Adrenal gland (tissue), 12 donors: ENCODE measurements around the gene PIERCE2. TPM values are rescaled to one million over a fixed set of nuclear protein-coding genes. Genes with fewer than 3 reads are reported as not detected.
"Not testable (repeated sequence)": the region's sequence is repeated elsewhere in the genome, so short reads cannot be mapped to it uniquely, and the experiment has no call there.

Experiments
- DNase-seq, 7 donors: peaks; one replicate each; pipeline ENCODE4 v3.0.0-alpha.2; 2019 to 2020
- H3K27ac ChIP-seq, 5 donors: fragments of 200-600 bp; sonication (generic) in 4 of 5; 1 replicate in 3 of 5; 2 replicates in 2 of 5; pipeline versions ENCODE4 v1.5.1 to v1.8.0; 2016 to 2020; ENCODE audit warnings: mild to moderate bottlenecking in 1 of 5
- H3K27me3 ChIP-seq: fragments of 200-600 bp; 2 replicates; pipeline ENCODE4 v1.8.0; 2021
- H3K36me3 ChIP-seq, 2 donors: fragments of 200-600 bp; replicated peaks in 1 of 2; 1 replicate in 1 of 2; 2 replicates in 1 of 2; pipeline versions ENCODE4 v1.5.1 to v1.8.0; 2018 to 2022
- H3K4me1 ChIP-seq, 2 donors: fragments of 200-600 bp; replicated peaks in 1 of 2; 1 replicate in 1 of 2; 2 replicates in 1 of 2; pipeline versions ENCODE4 v1.5.1 to v1.8.0; 2018 to 2021
- H3K4me3 ChIP-seq, 4 donors: fragments of 200-600 bp; sonication (generic) in 3 of 4; one replicate each; pipeline ENCODE4 v1.5.1; 2016 to 2018
- H3K9me3 ChIP-seq, 3 donors: fragments of 200-600 bp; sonication (generic) in 1 of 3; replicated peaks in 1 of 3; 1 replicate in 2 of 3; 2 replicates in 1 of 3; pipeline versions ENCODE4 v1.5.1 to v1.8.0; 2016 to 2021
- CTCF ChIP-seq, 6 experiments: fragments of 450-650 bp in 4 of 6; fragments of 200-600 bp in 2 of 6; sonication (generic) in 1 of 6; IDR thresholded peaks; 1 replicate in 5 of 6; 2 replicates in 1 of 6; pipeline versions ENCODE4 v1.5.1 to v1.8.0; 2016 to 2021; ENCODE audit warnings: antibody characterized with exemption in 6 of 6, mild to moderate bottlenecking in 2 of 6, moderate library complexity in 1 of 6
- POLR2A ChIP-seq, 2 donors: fragments of 450-650 bp; IDR thresholded peaks; one replicate each; pipeline ENCODE4 v1.6.1; 2017; ENCODE audit warnings: antibody characterized with exemption in 2 of 2, mild to moderate bottlenecking in 2 of 2, moderate library complexity in 1 of 2
- WGBS, 4 donors: extraction: QIAGEN DNeasy Blood & Tissue Kit in 2 of 4; methylation state at CpG; one replicate each; pipeline versions ENCODE4 v1.1.5 to v1.1.7; 2013 to 2017; 5-methylcytosine and 5-hydroxymethylcytosine counted together
- intact Hi-C, 2 donors: fragments of 100-400 bp; cut with DNase I; formaldehyde crosslinking; loops; one replicate each; pipeline versions ENCODE4 v1.14.1 to v1.15.0; 2022 to 2023
- polyA plus RNA-seq, 3 donors: library from polyadenylated mRNA; stranded (reverse); fragments of 200-250 nt in 2 of 3; fragments of 350-450 nt in 1 of 3; fragmentation: Illumina TruSeq in 1 of 3; extraction: RNeasy Lipid Tissue Mini Kit (QIAGEN cat#74804) in 1 of 3; gene quantifications; one replicate each; pipeline ENCODE4 v1.2.3, GENCODE V29; 2013 to 2014
- total RNA-seq, 9 donors: library from RNA; depleted of rRNA in 4 of 9; stranded (reverse); fragments of >200 nt in 4 of 9; fragments of 120-200 nt in 1 of 9; fragmentation: NEBNext Ultra II Directional in 1 of 9; extraction: Animal tissue kit (Norgen Biotek cat#: 25700) in 1 of 9; gene quantifications; one replicate each; pipeline versions ENCODE4 v1.1.0 to v1.2.4, GENCODE V29; 2013 to 2023
- donor health status: healthy with polysubstance abuse.
- donor health status: Bipolar disorder and iron deficiency.
- donor health status: DM: yes; HTN: yes; CAD: no.
- donor health status: DM: no; HTN: no; CAD: no.
- donor health status: DM: no; HTN: no; CAD: no.
- donor health status: DM: yes; HTN: yes; CAD: no.

Gene PIERCE2
- total and polyA plus RNA-seq, 12 donors = 0.75 to 6.5 (median 2.3) TPM

GRCh38 chr15:55403531-55403930 lies 4.8 kb upstream of the PIERCE2 start:
- Histone ChIP-seq H3K9me3 (no peaks in the 10 kb centered on the region), H3K4me1 (peaks cover 7 to 41% of the 10 kb centered on the region in 2 donors), H3K27ac (peak overlapping the region in 2 of 5 donors; percentile 17 to 42), H3K27me3 (no peaks in the 10 kb centered on the region), H3K36me3 (no peaks in the 10 kb centered on the region), H3K4me3 (no peak overlapping the region)
- no peak for DNase-seq
- TF ChIP-seq CTCF (IDR thresholded peaks at IDR 0.05) = no peak
- intact Hi-C loops = no loop called here

- intact Hi-C loops = no loop called here
- peaks cover 7 to 36% of the 10 kb centered on the region in 2 donors for H3K4me1 ChIP-seq
- WGBS, 4 donors = 1 to 9% (median 2%) methylated on average over 10 to 20 of the region's 20 CpGs
- DNase-seq = peak in 1 of 7 donors; percentile 15
- H3K36me3 ChIP-seq = no peaks in the 10 kb centered on the region
- no peak for TF ChIP-seq POLR2A (IDR thresholded peaks at IDR 0.05)
- no peak for TF ChIP-seq CTCF (IDR thresholded peaks at IDR 0.05)
- H3K27ac ChIP-seq = peak overlapping the region; percentile 82 to 98 (median 96)
- peak overlapping the region; percentile 25 to 88 (median 76) for H3K4me3 ChIP-seq
- no peaks in the 10 kb centered on the region for H3K27me3 ChIP-seq
- H3K9me3 ChIP-seq = no peaks in the 10 kb centered on the region
Observed at GRCh38 chr15:55407498-55408011, 740 bp upstream of the PIERCE2 start.

- DNase-seq, H3K27me3 ChIP-seq, H3K36me3 ChIP-seq, H3K9me3 ChIP-seq, intact Hi-C loops: not testable (repeated sequence)
- Histone ChIP-seq H3K4me3 (peak overlapping the region in 3 of 4 donors; percentile 27 to 82 (median 69)), H3K27ac (peak overlapping the region in 4 of 5 donors; percentile 16 to 96 (median 74)), H3K4me1 (peaks cover 7 to 22% of the 10 kb centered on the region in 2 donors)
- WGBS, 4 donors = 56 to 64% (median 59%) methylated on average over 14 of the region's 14 CpGs
Observed at GRCh38 chr15:55408976-55409375, 681 bp downstream of the PIERCE2 start.

GRCh38 chr15:55417678-55418077 lies 9.4 kb downstream of the PIERCE2 start:
- H3K4me3 ChIP-seq, intact Hi-C loops, H3K9me3 ChIP-seq, H3K4me1 ChIP-seq, H3K27me3 ChIP-seq, H3K36me3 ChIP-seq, DNase-seq, H3K27ac ChIP-seq: not testable (repeated sequence)
- WGBS, 4 donors = 80 to 86% (median 82%) methylated on average over 8 of the region's 8 CpGs

- Histone ChIP-seq H3K9me3 (no peaks in the 10 kb centered on the region), H3K4me3 (no peak overlapping the region), H3K27me3 (no peaks in the 10 kb centered on the region), H3K4me1 (no peaks in the 10 kb centered on the region), H3K36me3 (no peaks in the 10 kb centered on the region), H3K27ac (no peak overlapping the region)
- no peak for DNase-seq
- intact Hi-C loops = no loop called here
- TF ChIP-seq CTCF (IDR thresholded peaks at IDR 0.05) (no peak), POLR2A (IDR thresholded peaks at IDR 0.05) (no peak)
Observed at GRCh38 chr15:55420171-55420866, 12.0 kb downstream of the PIERCE2 start.
